GM21526 (cell line): ENCODE data around the gene PHLDB1.

Source experiments
- ATAC-seq: cut with Tn5 transposase; IDR thresholded peaks from one replicate; pipeline ENCODE4 v1.9.1; 2021; ENCODE audit warnings: moderate library complexity; ENCODE audit not compliant: unreplicated experiment, low FRiP score

PHLDB1 gene

DNA sequence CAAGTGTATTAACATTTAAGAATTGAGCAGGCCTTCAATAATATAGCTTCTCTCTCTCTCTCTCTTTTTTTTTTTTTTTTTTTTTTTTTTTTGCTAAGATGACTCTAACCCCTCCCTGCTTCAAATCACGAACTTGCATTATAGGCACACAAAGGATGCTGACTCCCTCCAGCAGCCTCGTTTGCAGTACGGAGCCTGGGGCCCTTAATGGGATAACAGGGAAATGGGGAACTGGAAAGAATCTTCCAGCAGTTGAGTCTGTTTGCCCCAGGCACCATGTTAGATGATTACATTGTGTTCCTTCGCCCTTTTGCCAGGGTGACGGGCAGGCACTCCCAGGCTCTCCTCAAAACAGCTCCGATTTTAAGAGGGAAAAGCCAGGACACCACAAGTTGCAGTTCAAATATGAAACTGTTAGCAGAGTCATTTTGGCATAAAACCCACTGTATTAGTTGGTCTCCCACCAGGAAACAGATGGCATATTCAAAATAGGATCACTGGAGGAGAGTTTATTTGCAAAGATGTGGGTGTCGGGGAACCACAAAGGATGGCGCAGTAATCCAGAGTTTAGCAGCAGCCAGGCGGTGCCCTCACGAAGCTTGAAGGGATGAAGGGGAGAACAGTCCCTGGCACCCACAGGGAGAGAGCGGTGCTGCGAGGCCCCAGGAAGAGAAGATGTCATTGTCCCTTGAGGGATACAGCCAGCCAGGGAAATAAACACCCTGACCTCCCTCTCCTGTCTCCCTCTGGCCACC lies 98.6 kb downstream of the PHLDB1 start:
- ATAC-seq, result no peak

DNA sequence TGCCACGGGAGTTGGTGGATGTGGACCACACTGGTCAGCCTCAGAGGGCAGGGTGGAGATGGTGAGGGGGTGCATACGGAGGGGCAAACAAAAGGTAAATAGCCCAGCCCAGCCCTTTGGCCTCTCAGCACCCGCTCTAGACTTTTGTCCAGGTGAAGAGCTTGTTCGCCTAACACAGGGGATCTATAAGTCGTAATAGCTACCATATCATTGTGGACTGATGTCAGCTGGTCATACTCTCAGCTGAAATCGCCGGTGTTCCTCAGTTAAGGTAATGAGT lies 99.1 kb downstream of the PHLDB1 start:
- ATAC-seq, result no peak
